A673 (cell line): Measurements from ENCODE around the gene RSPH1.

Source experiments
- CTCF ChIP-seq: fragments of 300-800, 200-600 bp; sonication (generic); conservative IDR thresholded peaks from 2 replicates; pipeline ENCODE4 v1.5.1; 2017; ENCODE audit warnings: low read depth, mild to moderate bottlenecking, antibody characterized with exemption, low read length, moderate library complexity, mixed read lengths
- EZH2 ChIP-seq: fragments of 200-600 bp; sonication (generic); IDR thresholded peaks from 2 replicates; pipeline ENCODE4 v1.6.1; 2017; ENCODE audit warnings: borderline replicate concordance, low read depth, mild to moderate bottlenecking, mixed read lengths, antibody characterized with exemption, low read length; ENCODE audit not compliant: poor library complexity, severe bottlenecking

GRCh38 chr21:42538479-42539275 lies 42.7 kb upstream of the RSPH1 start:
- no peak for TF ChIP-seq CTCF
- no peak for TF ChIP-seq EZH2
